ENCODE measurements around the gene OR4C11.

The OR4C11 gene, protein sequence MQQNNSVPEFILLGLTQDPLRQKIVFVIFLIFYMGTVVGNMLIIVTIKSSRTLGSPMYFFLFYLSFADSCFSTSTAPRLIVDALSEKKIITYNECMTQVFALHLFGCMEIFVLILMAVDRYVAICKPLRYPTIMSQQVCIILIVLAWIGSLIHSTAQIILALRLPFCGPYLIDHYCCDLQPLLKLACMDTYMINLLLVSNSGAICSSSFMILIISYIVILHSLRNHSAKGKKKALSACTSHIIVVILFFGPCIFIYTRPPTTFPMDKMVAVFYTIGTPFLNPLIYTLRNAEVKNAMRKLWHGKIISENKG

DNA sequence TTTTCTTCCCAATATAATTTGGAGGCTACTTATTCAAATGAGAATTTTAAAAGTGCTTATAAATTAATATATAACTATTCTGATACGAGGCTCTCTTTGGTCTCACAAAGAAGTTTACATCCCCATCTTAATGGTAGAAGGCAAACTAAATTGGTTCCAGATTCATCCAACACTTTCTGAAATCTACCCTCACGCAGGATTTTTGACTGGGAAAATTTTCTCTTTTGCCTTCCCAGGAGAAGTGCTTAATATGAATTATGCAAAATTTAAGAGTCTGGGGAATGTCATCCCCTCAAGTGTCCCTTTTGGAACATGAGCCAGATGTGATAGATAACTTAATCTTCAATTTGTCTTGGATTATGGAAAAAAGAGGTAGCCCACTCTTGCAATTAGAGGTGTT, at the start of gene OR4C11:
TSS of gene OR4C11 (minus strand) at position 101 of the 400 bp plus-strand sequence. CDS start 3,272 bp downstream, outside the sequence.
- no peak for DNase-seq
- TF ChIP-seq POLR2A (IDR thresholded peaks at IDR 0.05; ENCODE audit: low read length) = no peak
- TF ChIP-seq GATA1 (IDR thresholded peaks at IDR 0.05; ENCODE audit: low read depth, low read length) = no peak

DNA sequence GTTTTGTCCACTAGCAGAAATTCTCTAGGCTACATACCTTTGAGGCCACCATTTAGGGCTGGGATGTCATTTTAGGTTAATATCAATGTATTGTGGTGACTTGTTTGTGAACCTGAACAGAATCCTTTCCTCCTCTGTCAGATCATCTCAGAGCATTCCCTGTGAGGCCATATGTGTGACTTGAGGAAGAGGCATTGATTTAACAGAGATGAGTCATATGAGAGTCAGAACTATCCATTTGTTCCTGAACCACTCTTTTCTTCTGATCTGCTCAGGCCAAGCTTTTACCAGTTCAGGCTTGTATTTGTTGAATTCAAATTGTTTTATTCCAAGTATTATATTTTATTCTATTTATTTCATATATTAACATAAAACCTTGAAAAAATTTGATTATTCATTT, 47.7 kb upstream of the OR4C11 start:
- TF ChIP-seq GATA1 (IDR thresholded peaks at IDR 0.05; ENCODE audit: low read depth, low read length) (no peak), POLR2A (IDR thresholded peaks at IDR 0.05; ENCODE audit: low read length) (no peak)
- no peak for DNase-seq

GRCh38 chr11:55652560-55652959, 45.1 kb upstream of the OR4C11 start:
- TF ChIP-seq POLR2A (IDR thresholded peaks at IDR 0.05; ENCODE audit: low read length) (no peak), GATA1 (IDR thresholded peaks at IDR 0.05; ENCODE audit: low read depth, low read length) (no peak)
- DNase-seq = no peak

DNA sequence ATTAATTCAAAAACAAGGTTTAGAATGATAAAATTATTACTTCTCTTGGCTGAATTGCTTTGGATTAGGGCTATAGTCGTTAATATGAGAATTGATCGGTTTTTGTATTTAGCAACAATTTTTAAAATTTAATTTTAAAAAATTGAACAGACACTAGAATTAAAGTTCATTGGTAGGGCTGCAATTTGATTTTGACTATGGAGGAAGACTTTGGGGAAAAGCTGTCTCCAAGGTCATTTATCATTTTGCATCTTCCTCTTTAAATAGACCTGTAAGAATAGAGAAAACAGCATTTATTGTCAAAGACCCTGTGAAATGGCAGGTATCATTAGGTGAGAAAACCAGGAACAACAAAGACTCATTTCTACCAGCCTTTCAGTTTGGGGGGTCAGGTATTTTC, 40.6 kb upstream of the OR4C11 start, which contains the start of gene OR4S2:
TSS of gene OR4S2 (plus strand) at position 301 of the 400 bp plus-strand sequence. CDS start 2,577 bp downstream, outside the sequence.
- DNase-seq = no peak
- TF ChIP-seq GATA1 (IDR thresholded peaks at IDR 0.05; ENCODE audit: low read depth, low read length) (no peak), POLR2A (IDR thresholded peaks at IDR 0.05; ENCODE audit: low read length) (no peak)

- no peak for TF ChIP-seq POLR2A (IDR thresholded peaks at IDR 0.05; ENCODE audit: low read length)
- no peak for TF ChIP-seq GATA1 (IDR thresholded peaks at IDR 0.05; ENCODE audit: low read depth, low read length)
- DNase-seq = no peak
Observed at GRCh38 chr11:55634813-55635212, 27.4 kb upstream of the OR4C11 start, which contains the start of gene OR4P4. Gene OR4P4 (plus strand): TSS chr11:55635113.

DNA sequence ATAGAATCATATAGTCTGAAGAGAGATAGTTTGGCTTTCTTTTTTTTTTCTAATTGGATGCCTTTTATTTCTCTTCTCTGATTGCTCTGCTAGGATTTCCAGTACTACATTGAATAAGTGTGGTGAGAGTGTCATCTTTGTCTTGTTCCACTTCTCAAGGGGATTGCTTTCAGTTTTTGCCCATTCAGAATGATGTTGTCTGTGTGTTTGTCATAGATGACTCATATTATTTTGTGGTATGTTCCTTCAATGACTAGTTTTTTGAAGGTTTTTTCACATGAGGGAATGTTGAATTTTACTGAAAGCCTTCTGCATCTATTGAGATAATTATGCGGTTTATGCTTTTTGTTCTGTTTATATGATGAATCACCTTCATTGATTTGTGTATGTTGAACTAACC, 17.1 kb upstream of the OR4C11 start:
- TF ChIP-seq GATA1 (IDR thresholded peaks at IDR 0.05; ENCODE audit: low read depth, low read length) = no peak
- no peak for TF ChIP-seq POLR2A (IDR thresholded peaks at IDR 0.05; ENCODE audit: low read length)
- DNase-seq = no peak

- TF ChIP-seq POLR2A (IDR thresholded peaks at IDR 0.05; ENCODE audit: low read length) (no peak), GATA1 (IDR thresholded peaks at IDR 0.05; ENCODE audit: low read depth, low read length) (no peak)
- no peak for DNase-seq
Observed at GRCh38 chr11:55572548-55572947, 34.9 kb downstream of the OR4C11 start.

DNA sequence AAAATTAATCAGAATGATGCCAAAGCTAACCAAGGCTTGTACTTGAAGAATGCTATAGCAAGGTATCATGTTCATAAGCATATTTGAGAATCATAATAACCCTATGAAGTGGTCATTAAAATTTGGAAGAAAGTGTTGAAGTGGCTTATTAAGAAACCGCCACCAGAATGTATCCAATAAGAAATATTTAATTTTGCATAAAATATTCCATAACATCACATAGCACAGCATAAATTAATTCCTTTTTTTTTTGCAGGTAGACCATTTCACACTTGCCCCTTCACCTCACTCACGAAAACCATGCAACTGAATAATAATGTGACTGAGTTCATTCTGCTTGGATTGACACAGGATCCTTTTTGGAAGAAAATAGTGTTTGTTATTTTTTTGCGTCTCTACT, 35.6 kb downstream of the OR4C11 start, which contains the start of gene OR4C16:
TSS of gene OR4C16 (plus strand) at position 301 of the 400 bp plus-strand sequence. CDS start at position 301, 0 bp downstream.
- DNase-seq = no peak
- no peak for TF ChIP-seq POLR2A (IDR thresholded peaks at IDR 0.05; ENCODE audit: low read length)
- TF ChIP-seq GATA1 (IDR thresholded peaks at IDR 0.05; ENCODE audit: low read depth, low read length) = no peak

- TF ChIP-seq POLR2A (IDR thresholded peaks at IDR 0.05; ENCODE audit: low read length) = no peak
- TF ChIP-seq GATA1 (IDR thresholded peaks at IDR 0.05; ENCODE audit: low read depth, low read length) = no peak
- no peak for DNase-seq
Observed at GRCh38 chr11:55554169-55554568, 53.3 kb downstream of the OR4C11 start, which contains the start of gene OR4C15. Gene OR4C15 (plus strand): TSS chr11:55554469. CDS start chr11:55554469, 0 bp downstream.

Data from erythroblast (primary cell).